ENCODE results near the gene ZNHIT2. TPM values are rescaled to one million over a fixed set of nuclear protein-coding genes. Genes with fewer than 3 reads are reported as not detected.
A peak's percentile ranks its signal among the peaks of the same experiment; 100 is the strongest.

Gene ZNHIT2
- total and polyA plus RNA-seq, 2 experiments from 2014 or later = 17.7 to 18.1 TPM

DNA sequence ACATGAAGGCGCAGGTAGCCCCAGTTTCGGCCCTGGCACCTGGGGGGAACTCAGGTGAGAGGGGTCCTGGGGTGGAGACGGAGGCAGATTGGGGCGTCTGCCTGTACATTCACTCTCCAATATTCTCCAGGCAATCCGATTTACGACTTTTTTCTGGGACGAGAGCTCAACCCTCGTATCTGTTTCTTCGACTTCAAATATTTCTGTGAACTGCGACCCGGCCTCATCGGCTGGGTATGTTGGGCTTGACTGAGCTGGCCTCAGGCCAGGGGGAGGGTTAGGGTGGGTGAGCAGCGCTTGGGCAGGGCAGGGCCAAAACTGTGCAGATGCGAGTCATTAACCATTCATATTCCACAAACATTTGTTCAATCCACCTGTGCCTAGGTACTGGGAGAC lies 4.1 kb downstream of the ZNHIT2 start:
- Histone ChIP-seq H3F3A (replicated peaks; ENCODE audit: low read depth) (peaks cover 18% of the 10 kb centered on the region), H3K27me3 (ENCODE audit: insufficient read depth) (no peaks in the 10 kb centered on the region), H3K36me3 (ENCODE audit: insufficient read depth) (no peaks in the 10 kb centered on the region), H3K4me1 (ENCODE audit: insufficient read depth) (peaks cover 13% of the 10 kb centered on the region), H3K9me2 (ENCODE audit: insufficient read depth) (no peaks in the 10 kb centered on the region), H3K4me2 (peak overlapping the region; percentile 99), H3K27ac (ENCODE audit: low read depth) (no peak overlapping the region), H4K20me1 (replicated peaks; ENCODE audit: insufficient read depth) (peaks cover 5% of the 10 kb centered on the region; the same call in 1 of the 2 replicates), H2AFZ (0 out of 2 replicates have a peak overlapping the region, but pooled peaks have one; percentile 69), H3K4me3 (peak overlapping the region; percentile 99), H3K79me2 (replicated peaks; ENCODE audit: insufficient read depth) (peaks cover 8% of the 10 kb centered on the region; the same call in 1 of the 2 replicates)
- DNase-seq (ENCODE audit: low spot score) (no peak), ATAC-seq (no peak)
- Mint-ChIP-seq H3K27ac (peak overlapping the region; percentile 44; the same call in 1 of the 2 replicates), H3K36me3 (ENCODE audit: low read depth) (peaks cover 30% of the 10 kb centered on the region), H3K9me3 (peaks cover 2% of the 10 kb centered on the region; the same call in 2 of the 3 replicates), H3K4me1 (peaks cover 28% of the 10 kb centered on the region), H3K4me3 (peak overlapping the region; percentile 96), H3K27me3 (ENCODE audit: insufficient read depth, low read depth, poor library complexity) (peaks cover 47% of the 10 kb centered on the region)
- TF ChIP-seq EZH2phosphoT487 (IDR thresholded peaks at IDR 0.05; ENCODE audit: unreplicated experiment) (no peak), NANOG (IDR thresholded peaks at IDR 0.05; ENCODE audit: borderline replicate concordance) (no peak), ZNF331 (CRISPR knock-in tag; IDR thresholded peaks at IDR 0.05; ENCODE audit: low read depth) (no peak), CTCF (conservative IDR thresholded peaks at IDR 0.05; ENCODE audit: low read depth in 2 of 2) (no peak), STAT1 (IDR thresholded peaks at IDR 0.05; ENCODE audit: unreplicated experiment) (no peak), EZH2 (IDR thresholded peaks at IDR 0.05; ENCODE audit: low read depth, unreplicated experiment) (no peak), CREB1 (CRISPR knock-in tag; IDR thresholded peaks at IDR 0.05; ENCODE audit: low read depth) (no peak), ZNF462 (CRISPR knock-in tag; IDR thresholded peaks at IDR 0.05) (no peak), ZNF114 (CRISPR knock-in tag; IDR thresholded peaks at IDR 0.05) (no peak), JUNB (IDR thresholded peaks at IDR 0.05; ENCODE audit: unreplicated experiment) (no peak)
- TF ChIP-seq, protein P1, sequence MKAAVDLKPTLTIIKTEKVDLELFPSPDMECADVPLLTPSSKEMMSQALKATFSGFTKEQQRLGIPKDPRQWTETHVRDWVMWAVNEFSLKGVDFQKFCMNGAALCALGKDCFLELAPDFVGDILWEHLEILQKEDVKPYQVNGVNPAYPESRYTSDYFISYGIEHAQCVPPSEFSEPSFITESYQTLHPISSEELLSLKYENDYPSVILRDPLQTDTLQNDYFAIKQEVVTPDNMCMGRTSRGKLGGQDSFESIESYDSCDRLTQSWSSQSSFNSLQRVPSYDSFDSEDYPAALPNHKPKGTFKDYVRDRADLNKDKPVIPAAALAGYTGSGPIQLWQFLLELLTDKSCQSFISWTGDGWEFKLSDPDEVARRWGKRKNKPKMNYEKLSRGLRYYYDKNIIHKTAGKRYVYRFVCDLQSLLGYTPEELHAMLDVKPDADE (IDR thresholded peaks at IDR 0.05) = no peak

All from GM23338 (cell line).